Measurements from ENCODE around the gene SLIT3.

DNA sequence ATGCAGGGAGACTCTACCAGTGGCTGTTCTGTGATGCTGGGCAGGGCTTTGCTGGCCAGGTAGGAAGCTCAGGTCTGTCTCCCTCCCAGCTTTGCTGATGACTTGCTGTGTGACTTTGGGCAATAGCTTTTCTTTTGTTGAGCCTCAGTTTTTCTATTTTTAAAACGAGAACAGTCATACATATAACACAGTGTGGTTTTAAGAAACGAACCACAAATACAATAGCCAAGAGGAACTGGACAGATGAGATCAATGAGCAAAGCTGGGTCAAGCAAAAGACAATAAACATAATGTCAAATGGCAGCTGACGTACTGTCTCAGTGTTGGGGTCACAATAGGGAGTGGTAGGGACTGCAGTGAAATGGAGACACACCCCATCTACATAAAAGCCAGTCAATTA lies 20.2 kb downstream of the SLIT3 start:
- TF ChIP-seq POLR2A (IDR thresholded peaks at IDR 0.05; ENCODE audit: low read length) = no peak
- no peak for TF ChIP-seq GATA1 (IDR thresholded peaks at IDR 0.05; ENCODE audit: low read depth, low read length)

Data from erythroblast (primary cell).